ENCODE data around the gene MORN1. TPM values are rescaled to one million over a fixed set of nuclear protein-coding genes. Genes with fewer than 3 reads are reported as not detected.

Gene MORN1
- total RNA-seq, 1 experiment from 2014 or later, result 47.8 TPM

- TF ChIP-seq EZH2 (IDR thresholded peaks at IDR 0.05; ENCODE audit: low read depth) (no peak), CTCF (conservative IDR thresholded peaks at IDR 0.05) (no peak)
- Histone ChIP-seq H3K27me3 (ENCODE audit: insufficient read depth, low read depth) (no peaks in the 10 kb centered on the region), H3K36me3 (ENCODE audit: low read depth) (no peaks in the 10 kb centered on the region), H3K4me2 (no peak overlapping the region), H3K4me1 (replicated peaks; ENCODE audit: insufficient read depth) (no peaks in the 10 kb centered on the region), H3F3A (ENCODE audit: insufficient read depth, low read depth) (peaks cover 38% of the 10 kb centered on the region; the same call in 1 of the 2 replicates), H3K79me2 (ENCODE audit: low read depth) (no peaks in the 10 kb centered on the region), H3K27ac (no peak overlapping the region), H4K20me1 (ENCODE audit: insufficient read depth) (peaks cover 28% of the 10 kb centered on the region; the same call in 1 of the 2 replicates), H3K9me2 (ENCODE audit: insufficient read depth) (no peaks in the 10 kb centered on the region), H3K9me3 (ENCODE audit: insufficient read depth, low read depth) (no peaks in the 10 kb centered on the region), H3K4me3 (no peak overlapping the region), H2AFZ (no peak overlapping the region)
- ChIA-PET CTCF (no interaction called here), POLR2A (ENCODE audit: unreplicated experiment) (no interaction called here)
- BruUV-seq (replicated peaks), result no TSS peak
- DNase-seq, result peak in 1 of 2 experiments; percentile 11
- intact Hi-C loops (cut with micrococcal nuclease; ENCODE audit: unreplicated experiment), result no loop called here
These were observed 11.1 kb upstream of the MORN1 start for GRCh38 chr1:2402420-2402819.

GRCh38 chr1:2400950-2401649, 9.7 kb upstream of the MORN1 start:
- CTCF ChIA-PET, result no interaction called here
- Histone ChIP-seq H3K4me2 (no peak overlapping the region), H4K20me1 (ENCODE audit: insufficient read depth) (peaks cover 29% of the 10 kb centered on the region; the same call in 1 of the 2 replicates)

GRCh38 chr1:2400576-2400909, 9.2 kb upstream of the MORN1 start:
- peaks cover 10% of the 10 kb centered on the region; the same call in 1 of the 2 replicates for H3K36me3 ChIP-seq (ENCODE audit: low read depth)
- ChIA-PET CTCF (no interaction called here), POLR2A (ENCODE audit: unreplicated experiment) (no interaction called here)
- H3K27ac ChIP-seq, result no peak overlapping the region
- no TSS peak for BruUV-seq (replicated peaks)
- H3K4me3 ChIP-seq, result no peak overlapping the region
- H3K4me1 ChIP-seq (replicated peaks; ENCODE audit: insufficient read depth), result no peaks in the 10 kb centered on the region
- H3F3A ChIP-seq (ENCODE audit: insufficient read depth, low read depth), result peaks cover 33% of the 10 kb centered on the region; the same call in 1 of the 2 replicates
- H3K79me2 ChIP-seq (ENCODE audit: low read depth), result peaks cover 2% of the 10 kb centered on the region
- intact Hi-C loops (cut with micrococcal nuclease; ENCODE audit: unreplicated experiment), result no loop called here
- H3K27me3 ChIP-seq (ENCODE audit: insufficient read depth, low read depth), result no peaks in the 10 kb centered on the region
- no peak overlapping the region for H2AFZ ChIP-seq
- no peaks in the 10 kb centered on the region for H3K9me3 ChIP-seq (ENCODE audit: insufficient read depth, low read depth)
- peaks cover 34% of the 10 kb centered on the region; the same call in 1 of the 2 replicates for H4K20me1 ChIP-seq (ENCODE audit: insufficient read depth)
- DNase-seq, result no peak
- TF ChIP-seq CTCF (conservative IDR thresholded peaks at IDR 0.05) (no peak), EZH2 (IDR thresholded peaks at IDR 0.05; ENCODE audit: low read depth) (no peak)
- no peak overlapping the region for H3K4me2 ChIP-seq
- H3K9me2 ChIP-seq (ENCODE audit: insufficient read depth), result no peaks in the 10 kb centered on the region

More at GRCh38 chr1:2400950-2401649, 9.7 kb upstream of the MORN1 start:
- intact Hi-C loops (cut with micrococcal nuclease; ENCODE audit: unreplicated experiment), result no loop called here
- Histone ChIP-seq H2AFZ (no peak overlapping the region), H3K9me3 (ENCODE audit: insufficient read depth, low read depth) (no peaks in the 10 kb centered on the region), H3K79me2 (ENCODE audit: low read depth) (no peaks in the 10 kb centered on the region; the same call in 1 of the 2 replicates), H3K36me3 (ENCODE audit: low read depth) (0 out of 2 replicates have a peak, but pooled peaks cover 6% of the 10 kb centered on the region), H3F3A (ENCODE audit: insufficient read depth, low read depth) (peaks cover 38% of the 10 kb centered on the region; the same call in 1 of the 2 replicates), H3K9me2 (ENCODE audit: insufficient read depth) (no peaks in the 10 kb centered on the region), H3K27me3 (ENCODE audit: insufficient read depth, low read depth) (no peaks in the 10 kb centered on the region), H3K27ac (no peak overlapping the region), H3K4me1 (replicated peaks; ENCODE audit: insufficient read depth) (no peaks in the 10 kb centered on the region), H3K4me3 (no peak overlapping the region)
- DNase-seq, result peak in 1 of 2 experiments; percentile 31
- POLR2A ChIA-PET (ENCODE audit: unreplicated experiment), result no interaction called here
- no TSS peak for BruUV-seq (replicated peaks)
- TF ChIP-seq CTCF (conservative IDR thresholded peaks at IDR 0.05), result no peak
- no peak for TF ChIP-seq EZH2 (IDR thresholded peaks at IDR 0.05; ENCODE audit: low read depth)
